GM23338 (cell line): ENCODE results near the gene FER. TPM values are rescaled to one million over a fixed set of nuclear protein-coding genes. Genes with fewer than 3 reads are reported as not detected.

Experiments used
- ATAC-seq: fragments of 200-7000 bp; cut with Tn5 transposase; 3 replicates; pipeline ENCODE4 v1.9.1; 2020
- DNase-seq: peaks from one replicate; pipeline ENCODE4 v3.0.0-alpha.2; 2015; ENCODE audit warnings: low spot score
- H2AFZ ChIP-seq: fragments of 200-600 bp; sonication (generic); 2 replicates; pipeline ENCODE4 v1.8.0; 2016; ENCODE audit warnings: antibody characterized with exemption, mild to moderate bottlenecking, moderate library complexity
- H3F3A ChIP-seq: fragments of 200-600 bp; sonication (generic); replicated peaks from 2 replicates; pipeline ENCODE4 v1.8.0; 2017; ENCODE audit warnings: antibody characterized with exemption, mixed run types, low read depth
- H3K27ac ChIP-seq: fragments of 200-600 bp; sonication (generic); 2 replicates; pipeline ENCODE4 v1.6.1; 2016; ENCODE audit warnings: low read depth
- H3K27me3 ChIP-seq: fragments of 200-600 bp; sonication (generic); 2 replicates; pipeline ENCODE4 v1.8.0; 2016; ENCODE audit warnings: mild to moderate bottlenecking, mixed run types, moderate library complexity; ENCODE audit not compliant: insufficient read depth
- H3K36me3 ChIP-seq: fragments of 200-600 bp; sonication (generic); 2 replicates; pipeline ENCODE4 v1.8.0; 2016; ENCODE audit warnings: mild to moderate bottlenecking; ENCODE audit not compliant: insufficient read depth
- H3K4me1 ChIP-seq: fragments of 200-600 bp; sonication (generic); 2 replicates; pipeline ENCODE4 v1.8.0; 2016; ENCODE audit warnings: mild to moderate bottlenecking, moderate library complexity; ENCODE audit not compliant: insufficient read depth
- H3K4me2 ChIP-seq: fragments of 200-600 bp; sonication (generic); 2 replicates; pipeline ENCODE4 v1.7.1; 2017; ENCODE audit warnings: mixed run types
- H3K4me3 ChIP-seq: fragments of 200-600 bp; sonication (generic); 2 replicates; pipeline ENCODE4 v1.6.1; 2016; ENCODE audit warnings: mixed run types
- H3K79me2 ChIP-seq: fragments of 200-600 bp; sonication (generic); replicated peaks from 2 replicates; pipeline ENCODE4 v1.8.0; 2017; ENCODE audit warnings: mild to moderate bottlenecking; ENCODE audit not compliant: insufficient read depth
- H3K9me2 ChIP-seq: fragments of 200-600 bp; sonication (generic); 2 replicates; pipeline ENCODE4 v1.8.0; 2017; ENCODE audit not compliant: insufficient read depth
- H4K20me1 ChIP-seq: fragments of 200-600 bp; sonication (generic); replicated peaks from 2 replicates; pipeline ENCODE4 v1.8.0; 2017; ENCODE audit warnings: mild to moderate bottlenecking; ENCODE audit not compliant: insufficient read depth
- H3K27ac Mint-ChIP-seq: 2 replicates; pipeline ENCODE4 v1.8.0; 2020; ENCODE audit warnings: inconsistent platforms, mild to moderate bottlenecking, moderate library complexity, mixed read lengths
- H3K27me3 Mint-ChIP-seq: 3 replicates; pipeline ENCODE4 v1.8.0; 2022; ENCODE audit warnings: low read depth, mild to moderate bottlenecking, moderate library complexity, mixed read lengths, inconsistent platforms; ENCODE audit not compliant: insufficient read depth, poor library complexity
- H3K36me3 Mint-ChIP-seq: 3 replicates; pipeline ENCODE4 v1.8.0; 2021; ENCODE audit warnings: low read depth, mild to moderate bottlenecking, inconsistent platforms, moderate library complexity, mixed read lengths
- H3K4me1 Mint-ChIP-seq: 3 replicates; pipeline ENCODE4 v1.8.0; 2020; ENCODE audit warnings: mild to moderate bottlenecking, inconsistent platforms, mixed read lengths
- H3K4me3 Mint-ChIP-seq: 3 replicates; pipeline ENCODE4 v1.8.0; 2021; ENCODE audit warnings: moderate library complexity, mild to moderate bottlenecking, inconsistent platforms, mixed read lengths
- H3K9me3 Mint-ChIP-seq: 3 replicates; pipeline ENCODE4 v1.8.0; 2020; ENCODE audit warnings: moderate library complexity, mild to moderate bottlenecking, inconsistent platforms, mixed read lengths
- CREB1 ChIP-seq: fragments of 250-450 bp; sonication (Bioruptor Pico); IDR thresholded peaks from 2 replicates; pipeline ENCODE4 v1.5.0; 2020; ENCODE audit warnings: low read depth, mild to moderate bottlenecking, moderate library complexity
- CTCF ChIP-seq, 2 experiments: fragments of 200-600 bp in 1 of 2; sonication (generic) in 1 of 2; conservative IDR thresholded peaks; 2 replicates each; pipeline versions ENCODE4 v1.5.1 to v1.6.1; 2016 to 2017; ENCODE audit warnings: antibody characterized with exemption in 2 of 2, low read depth in 2 of 2, mild to moderate bottlenecking in 2 of 2, moderate library complexity in 1 of 2
- ETS1 ChIP-seq: IDR thresholded peaks from 2 replicates; pipeline ENCODE4 v1.6.1; 2016; ENCODE audit warnings: antibody characterized with exemption
- EZH2 ChIP-seq: fragments of 200-600 bp; sonication (generic); IDR thresholded peaks from one replicate; pipeline ENCODE4 v1.8.0; 2017; ENCODE audit warnings: antibody characterized with exemption, mild to moderate bottlenecking, low read depth; ENCODE audit not compliant: unreplicated experiment
- EZH2phosphoT487 ChIP-seq: fragments of 200-600 bp; sonication (generic); IDR thresholded peaks from one replicate; pipeline ENCODE4 v1.8.1; 2018; ENCODE audit warnings: antibody characterized with exemption; ENCODE audit not compliant: unreplicated experiment
- JUNB ChIP-seq: IDR thresholded peaks from one replicate; pipeline ENCODE4 v1.6.1; 2016; ENCODE audit warnings: antibody characterized with exemption; ENCODE audit not compliant: unreplicated experiment
- NANOG ChIP-seq: IDR thresholded peaks from 2 replicates; pipeline ENCODE4 v1.6.1; 2016; ENCODE audit warnings: antibody characterized with exemption, borderline replicate concordance
- POLR2AphosphoS5 ChIP-seq: IDR thresholded peaks from 2 replicates; pipeline ENCODE4 v1.6.1; 2016; ENCODE audit warnings: antibody characterized with exemption, low read depth
- REST ChIP-seq: IDR thresholded peaks from one replicate; pipeline ENCODE4 v1.6.1; 2018; ENCODE audit warnings: antibody characterized with exemption; ENCODE audit not compliant: unreplicated experiment
- STAT1 ChIP-seq: IDR thresholded peaks from one replicate; pipeline ENCODE4 v1.6.1; 2016; ENCODE audit warnings: antibody characterized with exemption; ENCODE audit not compliant: unreplicated experiment
- ZNF331 ChIP-seq: fragments of 250-450 bp; sonication (Bioruptor Pico); IDR thresholded peaks from 2 replicates; pipeline ENCODE4 v1.5.0; 2020; ENCODE audit warnings: low read depth, mild to moderate bottlenecking, moderate library complexity
- ZNF462 ChIP-seq: fragments of 250-450 bp; sonication (Bioruptor Pico); IDR thresholded peaks from 2 replicates; pipeline ENCODE4 v1.5.0; 2020; ENCODE audit warnings: mild to moderate bottlenecking, moderate library complexity
- polyA plus RNA-seq: library from polyadenylated mRNA; unstranded; fragments of >200 nt; fragmentation: Nextera tagmentation; extraction: Ambion mirVana; gene quantifications from 2 replicates; pipeline ENCODE4 v1.2.1, GENCODE V29; 2016
- total RNA-seq: library from RNA; depleted of rRNA; stranded (reverse); fragments of >200 nt; shearing (Covaris generic); gene quantifications from 2 replicates; pipeline ENCODE4 v1.2.3, GENCODE V29; 2014

Gene FER
- total and polyA plus RNA-seq, 2 experiments from 2014 or later, result 17.4 to 34.8 TPM

GRCh38 chr5:108814551-108814950 lies 66.9 kb downstream of the FER start:
- Mint-ChIP-seq H3K4me3 (no peak overlapping the region), H3K27me3 (peaks cover 3% of the 10 kb centered on the region), H3K27ac (no peak overlapping the region), H3K9me3 (peaks cover 5% of the 10 kb centered on the region; the same call in 2 of the 3 replicates), H3K4me1 (peaks cover 15% of the 10 kb centered on the region; the same call in 2 of the 3 replicates), H3K36me3 (peaks cover 13% of the 10 kb centered on the region)
- peaks cover 9% of the 10 kb centered on the region; the same call in 1 of the 2 replicates for H3K79me2 ChIP-seq
- H3K9me2 ChIP-seq, result no peaks in the 10 kb centered on the region
- H4K20me1 ChIP-seq, result no peaks in the 10 kb centered on the region
- peaks cover 5% of the 10 kb centered on the region; the same call in 1 of the 2 replicates for H3K4me1 ChIP-seq
- H3K4me3 ChIP-seq, result no peak overlapping the region
- ATAC-seq (no peak), DNase-seq (no peak)
- no peaks in the 10 kb centered on the region for H3K36me3 ChIP-seq
- no peak overlapping the region for H3K4me2 ChIP-seq
- no peaks in the 10 kb centered on the region for H3F3A ChIP-seq
- H2AFZ ChIP-seq, result no peak overlapping the region
- H3K27ac ChIP-seq, result 0 out of 2 replicates have a peak overlapping the region, but pooled peaks have one; percentile 24
- H3K27me3 ChIP-seq, result no peaks in the 10 kb centered on the region
- TF ChIP-seq ZNF331 (CRISPR knock-in tag) (no peak), REST (no peak), CTCF (conservative IDR thresholded peaks at IDR 0.05; ENCODE audit: low read depth in 2 of 2) (no peak), JUNB (no peak), EZH2phosphoT487 (no peak), ZNF462 (CRISPR knock-in tag) (no peak), STAT1 (no peak), ETS1 (no peak), POLR2AphosphoS5 (no peak), NANOG (no peak), EZH2 (no peak), CREB1 (no peak)
